HepG2 (cell line): Measurements from ENCODE around the gene PDCL3. TPM values are rescaled to one million over a fixed set of nuclear protein-coding genes. Genes with fewer than 3 reads are reported as not detected.

Source experiments
- CEBPG ChIP-seq: IDR thresholded peaks from 2 replicates; pipeline ENCODE4 v1.6.1; 2016
- MAF1 ChIP-seq: sonication (generic); formaldehyde crosslinking; IDR thresholded peaks from 2 replicates; pipeline ENCODE4 v1.5.0; 2020; ENCODE audit warnings: missing genetic modification reagents, borderline replicate concordance
- MAFF ChIP-seq: IDR thresholded peaks from 2 replicates; pipeline ENCODE4 v1.6.1; 2011; ENCODE audit warnings: low read depth, low read length, improper control_type of control experiment
- NFE2 ChIP-seq: sonication (generic); formaldehyde crosslinking; IDR thresholded peaks from 2 replicates; pipeline ENCODE4 v1.4.0; 2020; ENCODE audit warnings: missing genetic modification reagents
- ZBTB39 ChIP-seq: sonication (generic); formaldehyde crosslinking; IDR thresholded peaks from 2 replicates; pipeline ENCODE4 v1.5.0; 2020; ENCODE audit warnings: missing genetic modification reagents
- ZFP1 ChIP-seq: IDR thresholded peaks from 2 replicates; pipeline ENCODE4 v1.6.1; 2016
- ZNF343 ChIP-seq: sonication (generic); formaldehyde crosslinking; IDR thresholded peaks from 2 replicates; pipeline ENCODE4 v1.4.0; 2020; ENCODE audit warnings: mild to moderate bottlenecking, missing genetic modification reagents
- ZNF878 ChIP-seq: sonication (generic); formaldehyde crosslinking; IDR thresholded peaks from 2 replicates; pipeline ENCODE4 v1.8.1; 2023; ENCODE audit warnings: mild to moderate bottlenecking, missing genetic modification reagents, moderate library complexity
- polyA plus RNA-seq, 8 experiments: library from polyadenylated mRNA; depleted of rRNA in 3 of 8; stranded (reverse) in 7 of 8; unstranded in 1 of 8; fragments of >200 nt; fragmentation: Illumina TruSeq in 4 of 8; extraction: Trizol in 4 of 8; gene quantifications; 2 replicates each; pipeline versions ENCODE4 v1.2.1 to v1.2.3, GENCODE V29; 2011 to 2016; ENCODE audit warnings: low read depth in 4 of 8, missing spikeins in 1 of 8, mixed read lengths in 1 of 8; ENCODE audit not compliant: insufficient read depth in 1 of 8
- small RNA-seq, 3 experiments: library from RNA; depleted of rRNA; stranded (forward); fragments of <200 nt; gene quantifications; one replicate each; pipeline ENCODE3, GENCODE V24; 2012; ENCODE audit warnings: low read depth in 2 of 3, low replicate concordance in 1 of 3; ENCODE audit not compliant: insufficient read length in 3 of 3, insufficient read depth in 2 of 3
- total RNA-seq, 5 experiments: library from RNA; depleted of rRNA; stranded (reverse); fragments of >200 nt; fragmentation: Illumina TruSeq; extraction: Trizol; gene quantifications; 2 replicates each; pipeline ENCODE4 v1.2.3, GENCODE V29; 2016; ENCODE audit warnings: low read depth in 1 of 5
- TF ChIP-seq, protein P1 (sequence below): sonication (generic); formaldehyde crosslinking; IDR thresholded peaks from 2 replicates; pipeline ENCODE4 v1.4.0; 2020; ENCODE audit warnings: mild to moderate bottlenecking, missing genetic modification reagents
- TF ChIP-seq, protein P2 (sequence below): sonication (generic); formaldehyde crosslinking; conservative IDR thresholded peaks from 2 replicates; pipeline ENCODE4 v1.8.0; 2022; ENCODE audit warnings: low read depth, missing genetic modification reagents

PDCL3 gene
- total and polyA plus RNA-seq, 2 of the 13 experiments (the other 11 are each of a cell fraction or from before 2014, with no cell fraction given), result 14.4 to 24.4 TPM

DNA sequence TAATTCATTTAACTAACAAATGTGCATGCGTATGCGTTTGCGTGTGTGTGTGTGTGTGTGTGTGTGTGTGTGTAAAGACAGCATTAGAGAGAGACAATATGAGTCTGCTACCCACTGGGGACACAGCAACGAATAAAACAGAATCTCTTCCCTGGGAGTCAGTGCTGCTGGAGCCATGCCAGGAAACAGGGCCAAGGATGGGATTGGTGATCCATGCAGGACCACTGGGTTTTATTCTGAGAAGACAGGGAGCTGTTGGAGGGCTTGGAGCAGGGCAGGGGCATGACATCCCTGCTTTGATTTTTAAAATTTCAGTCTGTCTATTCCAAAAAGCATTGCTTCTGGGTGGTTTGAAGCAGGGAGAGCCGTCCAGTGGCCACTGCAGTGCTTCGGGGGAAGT, 62.9 kb downstream of the PDCL3 start (continued):
- TF ChIP-seq, protein P1, sequence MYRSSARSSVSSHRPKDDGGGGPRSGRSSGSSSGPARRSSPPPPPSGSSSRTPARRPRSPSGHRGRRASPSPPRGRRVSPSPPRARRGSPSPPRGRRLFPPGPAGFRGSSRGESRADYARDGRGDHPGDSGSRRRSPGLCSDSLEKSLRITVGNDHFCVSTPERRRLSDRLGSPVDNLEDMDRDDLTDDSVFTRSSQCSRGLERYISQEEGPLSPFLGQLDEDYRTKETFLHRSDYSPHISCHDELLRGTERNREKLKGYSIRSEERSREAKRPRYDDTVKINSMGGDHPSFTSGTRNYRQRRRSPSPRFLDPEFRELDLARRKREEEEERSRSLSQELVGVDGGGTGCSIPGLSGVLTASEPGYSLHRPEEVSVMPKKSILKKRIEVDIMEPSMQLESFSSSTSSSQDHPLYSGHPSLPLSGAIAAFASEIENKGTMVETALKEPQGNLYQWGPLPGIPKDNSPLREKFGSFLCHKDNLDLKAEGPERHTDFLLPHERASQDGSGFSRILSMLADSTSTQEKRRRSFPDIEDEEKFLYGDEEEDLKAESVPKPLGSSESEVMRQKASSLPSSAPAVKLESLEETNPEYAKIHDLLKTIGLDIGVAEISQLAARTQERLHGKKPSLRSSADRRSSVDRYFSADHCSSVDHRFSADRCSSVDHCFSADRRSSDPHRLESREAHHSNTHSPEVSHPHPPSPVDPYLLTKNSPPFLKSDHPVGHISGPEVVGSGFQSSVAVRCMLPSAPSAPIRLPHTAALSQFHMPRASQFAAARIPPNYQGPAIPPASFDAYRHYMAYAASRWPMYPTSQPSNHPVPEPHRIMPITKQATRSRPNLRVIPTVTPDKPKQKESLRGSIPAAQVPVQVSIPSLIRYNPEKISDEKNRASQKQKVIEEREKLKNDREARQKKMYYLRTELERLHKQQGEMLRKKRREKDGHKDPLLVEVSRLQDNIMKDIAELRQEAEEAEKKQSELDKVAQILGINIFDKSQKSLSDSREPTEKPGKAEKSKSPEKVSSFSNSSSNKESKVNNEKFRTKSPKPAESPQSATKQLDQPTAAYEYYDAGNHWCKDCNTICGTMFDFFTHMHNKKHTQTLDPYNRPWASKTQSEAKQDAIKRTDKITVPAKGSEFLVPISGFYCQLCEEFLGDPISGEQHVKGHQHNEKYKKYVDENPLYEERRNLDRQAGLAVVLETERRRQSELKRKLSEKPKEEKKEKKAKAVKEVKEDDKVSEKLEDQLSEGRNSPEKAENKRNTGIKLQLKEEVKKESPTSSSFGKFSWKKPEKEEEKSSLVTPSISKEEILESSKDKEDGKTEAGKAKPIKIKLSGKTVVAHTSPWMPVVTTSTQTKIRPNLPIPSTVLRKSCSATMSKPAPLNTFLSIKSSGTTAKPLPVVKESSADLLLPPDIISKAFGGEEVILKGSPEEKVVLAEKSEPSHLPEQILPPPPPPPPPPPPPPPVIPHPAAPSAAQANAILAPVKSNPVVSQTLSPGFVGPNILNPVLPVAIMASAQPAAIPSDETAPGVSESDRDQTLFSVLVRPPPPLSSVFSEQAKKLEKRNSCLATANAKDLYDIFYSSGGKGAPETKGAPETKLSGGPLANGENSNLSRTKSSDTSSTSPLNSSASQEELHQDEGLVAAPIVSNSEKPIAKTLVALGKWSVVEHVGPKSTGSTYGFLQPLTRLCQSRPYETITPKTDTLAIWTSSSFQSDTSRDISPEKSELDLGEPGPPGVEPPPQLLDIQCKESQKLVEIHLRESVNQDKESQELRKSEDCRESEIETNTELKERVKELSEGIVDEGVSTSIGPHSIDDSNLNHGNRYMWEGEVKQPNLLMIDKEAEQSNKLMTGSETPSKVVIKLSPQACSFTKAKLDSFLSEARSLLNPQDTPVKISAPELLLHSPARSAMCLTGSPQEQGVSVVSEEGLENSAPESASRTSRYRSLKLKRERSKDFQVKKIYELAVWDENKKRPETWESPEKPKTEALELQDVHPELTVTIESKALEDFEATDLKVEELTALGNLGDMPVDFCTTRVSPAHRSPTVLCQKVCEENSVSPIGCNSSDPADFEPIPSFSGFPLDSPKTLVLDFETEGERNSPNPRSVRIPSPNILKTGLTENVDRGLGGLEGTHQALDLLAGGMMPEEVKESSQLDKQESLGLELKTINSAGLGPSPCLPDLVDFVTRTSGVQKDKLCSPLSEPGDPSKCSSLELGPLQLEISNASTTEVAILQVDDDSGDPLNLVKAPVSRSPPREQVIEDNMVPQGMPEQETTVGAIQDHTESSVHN, result no peak
- TF ChIP-seq CEBPG (CRISPR knock-in tag) (no peak), MAFF (no peak), ZFP1 (no peak), ZNF343 (CRISPR knock-in tag) (no peak), ZBTB39 (CRISPR knock-in tag) (no peak), ZNF878 (no peak), MAF1 (CRISPR knock-in tag) (no peak), NFE2 (CRISPR knock-in tag) (no peak)
- TF ChIP-seq, protein P2, sequence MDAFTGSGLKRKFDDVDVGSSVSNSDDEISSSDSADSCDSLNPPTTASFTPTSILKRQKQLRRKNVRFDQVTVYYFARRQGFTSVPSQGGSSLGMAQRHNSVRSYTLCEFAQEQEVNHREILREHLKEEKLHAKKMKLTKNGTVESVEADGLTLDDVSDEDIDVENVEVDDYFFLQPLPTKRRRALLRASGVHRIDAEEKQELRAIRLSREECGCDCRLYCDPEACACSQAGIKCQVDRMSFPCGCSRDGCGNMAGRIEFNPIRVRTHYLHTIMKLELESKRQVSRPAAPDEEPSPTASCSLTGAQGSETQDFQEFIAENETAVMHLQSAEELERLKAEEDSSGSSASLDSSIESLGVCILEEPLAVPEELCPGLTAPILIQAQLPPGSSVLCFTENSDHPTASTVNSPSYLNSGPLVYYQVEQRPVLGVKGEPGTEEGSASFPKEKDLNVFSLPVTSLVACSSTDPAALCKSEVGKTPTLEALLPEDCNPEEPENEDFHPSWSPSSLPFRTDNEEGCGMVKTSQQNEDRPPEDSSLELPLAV (CRISPR knock-in tag), result no peak

Small RNA genes within 50 kb of the gene (small RNA-seq; reads per million reads assigned to genes)
- gene HMGN2P22, result 0 reads per million in 3 experiments

Other genes starting within 250 kb of the PDCL3 start
- gene LONRF2, start 240.5 kb upstream of the PDCL3 start, total RNA-seq (2016; rRNA removed; fragmentation: Illumina TruSeq; extraction: Trizol), result not detected in 2 replicates
- gene LONRF2, start 240.5 kb upstream of the PDCL3 start, polyA plus RNA-seq (2011; rRNA removed), result 0.01 TPM in 1 of 2 replicates, not detected in the other
- gene CHST10, start 145.3 kb upstream of the PDCL3 start, total RNA-seq (2016; rRNA removed; fragmentation: Illumina TruSeq; extraction: Trizol), result 8.5 and 14.2 TPM in 2 replicates
- 10.5 and 11.5 TPM in 2 replicates for gene CHST10, start 145.3 kb upstream of the PDCL3 start, polyA plus RNA-seq (2011; rRNA removed)
- not detected in 2 replicates for gene NMS, start 92.5 kb upstream of the PDCL3 start, total RNA-seq (2016; rRNA removed; fragmentation: Illumina TruSeq; extraction: Trizol)
- not detected in 2 replicates for gene NMS, start 92.5 kb upstream of the PDCL3 start, polyA plus RNA-seq (2011; rRNA removed)